Left ventricle myocardium superior (tissue), 1 donor: ENCODE measurements around the gene SRRM2. TPM values are rescaled to one million over a fixed set of nuclear protein-coding genes. Genes with fewer than 3 reads are reported as not detected.

ENCODE experiments used
- ATAC-seq: fragments of 200-7000 bp; cut with Tn5 transposase; one replicate; pipeline ENCODE4 v1.9.1; 2020; ENCODE audit warnings: mild to moderate bottlenecking, moderate library complexity
- DNase-seq: peaks from one replicate; pipeline ENCODE4 v3.0.0-alpha.2; 2020
- intact Hi-C: fragments of 100-400 bp; cut with micrococcal nuclease; formaldehyde crosslinking; loops from one replicate; pipeline ENCODE4 v1.11.0; 2022
- total RNA-seq: library from RNA; stranded (reverse); fragmentation: NEBNext Ultra II Directional; extraction: Animal tissue kit (Norgen Biotek cat#: 25700); gene quantifications from one replicate; pipeline ENCODE4 v1.2.1, GENCODE V29; 2021
- donor health status: DM: no; HTN: yes; CAD: no; lungs with severe emphysema.

Gene SRRM2
- total RNA-seq, 1 donor from 2014 or later, result 292 TPM

DNA sequence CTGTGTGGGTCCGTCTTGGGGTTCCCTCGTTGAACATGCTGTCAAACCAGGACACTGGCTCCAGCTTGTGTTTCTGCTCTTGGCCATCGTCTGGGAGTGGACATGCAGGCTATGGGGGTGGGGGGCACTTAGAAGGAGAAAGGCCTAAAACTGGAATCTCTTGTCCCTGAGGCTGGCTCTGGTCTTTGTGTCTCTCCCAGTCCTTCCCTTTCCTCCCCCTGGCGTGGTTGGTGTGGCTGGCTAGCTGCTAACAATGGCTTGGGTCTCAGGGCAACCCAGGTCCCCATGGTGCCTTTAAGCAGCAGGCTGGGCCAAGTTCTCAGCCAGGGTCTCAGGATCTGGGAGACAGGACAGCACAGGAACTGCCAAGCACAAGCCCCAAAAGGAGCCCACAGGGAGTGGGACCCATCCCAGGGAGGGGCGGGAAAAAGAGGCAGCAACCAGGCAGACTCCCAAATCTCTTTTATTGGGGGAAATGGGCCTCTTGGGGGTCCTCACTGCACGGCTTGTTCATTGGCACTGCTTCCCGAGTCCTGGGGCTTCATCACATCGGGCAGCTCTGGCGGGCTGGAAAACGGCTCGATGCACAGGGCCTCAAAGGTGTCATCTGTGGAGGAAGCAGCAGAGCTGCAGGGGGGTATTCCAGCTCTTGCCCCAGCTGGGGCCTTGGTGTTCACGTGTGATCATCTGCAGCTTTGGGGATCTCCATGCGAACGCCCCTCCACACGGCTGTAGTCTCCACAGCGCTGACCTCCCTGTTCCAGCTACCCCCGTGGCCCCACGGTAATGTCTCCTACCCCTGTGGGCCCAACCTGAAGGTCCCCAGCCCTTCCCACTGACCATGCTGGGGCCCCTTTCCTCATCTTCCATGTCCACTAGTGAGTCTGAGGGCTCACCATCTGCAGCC lies 19.3 kb downstream of the SRRM2 start:
- intact Hi-C loops, result no loop called here
- ATAC-seq (no peak), DNase-seq (no peak)

- no peak for ATAC-seq
- no peak for DNase-seq
- intact Hi-C loops, result no loop called here
These were observed 20.9 kb downstream of the SRRM2 start for GRCh38 chr16:2773188-2773968.

GRCh38 chr16:2774161-2774891 lies 21.9 kb downstream of the SRRM2 start:
- ATAC-seq (no peak), DNase-seq (no peak)
- intact Hi-C loops, result no loop called here

GRCh38 chr16:2775131-2775716 lies 22.8 kb downstream of the SRRM2 start:
- DNase-seq, result no peak
- intact Hi-C loops, result no loop called here
- no peak for ATAC-seq

GRCh38 chr16:2775765-2776499 lies 23.5 kb downstream of the SRRM2 start:
- intact Hi-C loops, result no loop called here
- no peak for DNase-seq
- no peak for ATAC-seq

DNA sequence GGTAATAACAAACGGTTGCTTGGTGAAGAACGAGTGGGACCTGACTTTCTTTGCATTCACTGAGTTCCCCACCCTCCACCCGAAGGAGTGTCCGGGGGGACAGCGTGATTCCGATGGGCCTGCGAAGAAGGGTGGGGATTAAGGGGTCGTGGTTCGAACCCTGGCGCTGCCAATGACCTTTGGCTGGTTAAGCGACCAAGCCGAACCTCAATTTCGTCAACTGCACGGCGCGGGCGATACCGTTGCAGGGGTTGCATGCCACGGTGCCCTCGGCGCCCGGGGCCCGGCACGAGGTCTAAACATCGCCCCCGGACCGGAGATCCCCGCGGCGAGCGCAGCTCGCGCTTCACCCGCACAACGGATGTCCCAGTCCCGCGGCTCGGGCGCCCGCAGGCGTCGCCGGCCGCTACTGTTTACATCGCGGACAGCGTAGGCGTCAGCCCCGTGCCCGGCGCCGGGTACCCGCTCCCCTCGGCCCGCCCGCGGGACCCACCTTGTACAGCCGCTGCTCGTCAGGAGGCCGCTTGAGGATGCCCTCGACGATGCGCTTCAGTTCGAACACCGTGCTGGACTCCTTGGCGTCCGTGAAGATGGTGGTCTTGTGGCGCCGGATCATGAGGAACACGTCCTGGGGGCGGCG lies 24.2 kb downstream of the SRRM2 start:
- peak; percentile 55 for DNase-seq
- ATAC-seq, result no peak
- intact Hi-C loops, result no loop called here

- ATAC-seq, result peak; percentile 95
- intact Hi-C loops, result no loop called here
- peak; percentile 94 for DNase-seq
These were observed 24.9 kb downstream of the SRRM2 start, which contains the start of gene ELOB for GRCh38 chr16:2777231-2777902. TSS of gene ELOB (minus strand) at chr16:2777280. CDS start at chr16:2777239, 41 bp downstream.

DNA sequence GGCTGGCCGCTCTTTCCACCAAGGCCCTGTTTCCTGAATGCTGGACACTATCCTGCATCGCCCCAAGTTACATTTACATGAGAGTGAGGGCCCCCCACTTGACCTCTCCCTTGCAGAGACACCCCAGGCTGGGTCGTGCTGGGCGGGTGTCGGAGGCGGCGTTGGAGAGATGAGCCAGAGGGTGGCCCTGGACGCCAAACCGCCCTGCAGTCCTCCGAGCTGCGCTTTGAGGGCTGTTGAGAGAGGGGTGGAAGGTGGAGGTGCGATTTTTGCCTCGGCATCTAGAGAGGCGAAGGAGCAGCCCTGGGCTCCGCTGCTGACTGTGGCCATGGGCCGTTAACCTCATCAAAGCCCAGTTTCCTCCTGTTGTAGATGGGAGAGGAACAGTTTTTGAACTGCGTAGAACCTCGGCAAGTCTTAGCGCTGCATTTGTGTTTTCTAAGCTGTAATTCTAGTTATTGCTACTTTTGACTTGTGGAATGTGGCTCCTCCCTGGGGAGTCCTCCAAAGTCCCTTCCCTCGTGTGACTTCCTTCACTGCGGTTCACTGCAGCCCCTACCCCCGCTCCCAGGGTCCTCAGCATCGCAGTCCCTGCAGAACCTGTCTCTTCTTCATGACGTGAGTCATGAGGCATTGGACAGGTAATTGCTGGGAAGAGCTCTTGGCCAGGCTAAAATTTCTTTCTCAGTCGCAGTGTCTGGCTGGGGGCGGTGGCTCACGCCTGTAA lies 25.6 kb downstream of the SRRM2 start:
- peak; percentile 49 for DNase-seq
- intact Hi-C loops, result no loop called here
- ATAC-seq, result peak; percentile 54

GRCh38 chr16:2778630-2778958 lies 26.2 kb downstream of the SRRM2 start:
- no peak for DNase-seq
- intact Hi-C loops, result no loop called here

GRCh38 chr16:2779151-2779920 lies 26.9 kb downstream of the SRRM2 start:
- ATAC-seq (no peak), DNase-seq (no peak)
- intact Hi-C loops, result no loop called here

More at GRCh38 chr16:2778630-2778958, 26.2 kb downstream of the SRRM2 start:
- no peak for ATAC-seq

DNA sequence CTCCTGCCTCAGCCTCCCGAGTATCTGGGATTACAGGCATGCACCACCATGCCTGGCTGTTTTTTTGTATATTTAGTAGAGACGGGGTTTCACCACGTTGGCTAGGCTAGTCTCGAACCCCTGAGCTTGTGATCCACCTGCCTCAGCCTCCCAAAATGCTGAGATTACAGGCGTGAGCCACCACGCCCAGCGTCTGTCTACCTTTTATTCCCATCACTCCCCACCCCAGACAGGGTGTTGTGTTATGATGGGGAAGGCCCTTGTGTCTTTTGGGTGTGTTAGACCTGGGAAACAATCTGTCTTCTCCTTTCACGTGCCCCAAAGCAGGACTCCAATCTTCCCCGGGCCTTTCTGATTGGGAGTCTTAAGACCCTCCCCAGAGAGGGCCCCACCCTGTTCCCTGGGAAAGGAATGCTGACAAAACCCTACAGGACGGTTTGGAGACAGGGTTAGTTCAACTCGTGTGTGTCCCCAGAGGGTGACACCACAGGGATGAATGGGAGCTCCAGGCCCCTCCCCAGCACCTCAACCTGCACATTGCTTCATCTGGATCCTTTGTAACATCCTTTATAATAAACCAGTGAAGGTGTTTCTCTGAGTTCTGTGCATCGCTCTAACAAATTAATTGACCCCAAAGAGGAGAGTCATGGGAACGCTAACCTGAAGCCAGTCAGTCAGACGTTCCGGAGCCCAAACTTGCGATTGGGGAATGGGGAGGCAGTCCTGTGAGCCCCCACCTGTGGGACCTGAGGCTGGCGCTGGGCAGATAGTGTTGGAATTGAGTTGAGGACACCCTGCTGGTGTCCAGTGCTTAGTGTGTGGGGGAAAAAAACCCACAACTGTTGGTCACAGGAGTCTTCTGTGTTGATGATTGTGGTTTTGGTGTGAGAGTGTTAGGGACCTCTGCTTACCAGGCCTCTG lies 27.8 kb downstream of the SRRM2 start:
- intact Hi-C loops, result no loop called here
- no peak for ATAC-seq
- DNase-seq, result no peak

DNA sequence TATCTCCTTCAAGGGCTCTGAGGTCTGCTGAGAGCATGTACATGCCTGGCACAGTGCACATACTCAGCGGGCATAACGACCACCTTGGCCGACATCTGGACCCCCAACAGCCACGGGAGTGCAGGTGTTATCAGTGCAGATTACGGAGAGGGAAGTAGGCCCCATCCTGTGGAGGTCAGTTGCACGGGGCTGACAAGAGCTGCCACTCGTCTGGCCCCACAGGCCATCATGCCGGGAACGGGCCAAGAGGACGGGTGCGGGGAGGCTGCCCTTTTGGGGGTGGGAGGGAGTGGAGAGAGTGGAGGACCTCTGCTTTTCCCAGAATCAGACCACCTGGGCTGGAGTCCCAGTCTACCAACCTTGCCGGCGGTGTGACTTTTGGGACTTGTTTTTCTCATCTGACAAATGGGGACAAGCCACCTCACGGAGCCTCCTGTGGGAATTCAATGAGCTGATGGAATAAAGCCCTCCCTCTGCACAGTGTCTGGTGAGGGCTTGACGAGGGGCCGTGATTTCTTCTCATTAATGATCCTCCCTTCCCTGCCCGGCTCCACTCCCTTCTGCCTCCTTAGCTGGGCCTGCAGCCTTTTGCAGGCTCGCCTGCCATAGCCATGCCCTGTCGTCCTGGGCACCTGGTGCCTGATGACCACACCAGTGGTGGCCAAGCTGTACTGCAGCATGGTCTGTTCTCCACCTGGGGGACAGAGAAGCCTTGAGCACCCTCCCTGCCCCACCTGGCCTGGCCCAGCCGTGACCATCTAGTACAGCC lies 30.3 kb downstream of the SRRM2 start:
- intact Hi-C loops, result no loop called here
- no peak for ATAC-seq
- DNase-seq, result no peak

- DNase-seq (no peak), ATAC-seq (no peak)
- intact Hi-C loops, result no loop called here
These were observed 31.3 kb downstream of the SRRM2 start for GRCh38 chr16:2783581-2784357.
